H1 (cell line): ENCODE results near the gene LIPC.

Experiments
- CTCF ChIP-seq, 3 experiments: IDR thresholded peaks; 1 replicate in 2 of 3; 2 replicates in 1 of 3; pipeline versions ENCODE4 v1.5.1 to v1.6.1; 2011; ENCODE audit warnings: low read length in 3 of 3, mild to moderate bottlenecking in 3 of 3, inconsistent platforms in 2 of 3, low read depth in 1 of 3, moderate library complexity in 1 of 3; ENCODE audit not compliant: insufficient read depth in 1 of 3; ENCODE audit errors: control extremely low read depth in 1 of 3
- POLR2A ChIP-seq, 2 experiments: IDR thresholded peaks; 1 replicate in 1 of 2; 2 replicates in 1 of 2; pipeline ENCODE4 v1.6.1; 2011; ENCODE audit warnings: low read depth in 2 of 2, low read length in 2 of 2, mild to moderate bottlenecking in 2 of 2; ENCODE audit errors: control extremely low read depth in 1 of 2

DNA sequence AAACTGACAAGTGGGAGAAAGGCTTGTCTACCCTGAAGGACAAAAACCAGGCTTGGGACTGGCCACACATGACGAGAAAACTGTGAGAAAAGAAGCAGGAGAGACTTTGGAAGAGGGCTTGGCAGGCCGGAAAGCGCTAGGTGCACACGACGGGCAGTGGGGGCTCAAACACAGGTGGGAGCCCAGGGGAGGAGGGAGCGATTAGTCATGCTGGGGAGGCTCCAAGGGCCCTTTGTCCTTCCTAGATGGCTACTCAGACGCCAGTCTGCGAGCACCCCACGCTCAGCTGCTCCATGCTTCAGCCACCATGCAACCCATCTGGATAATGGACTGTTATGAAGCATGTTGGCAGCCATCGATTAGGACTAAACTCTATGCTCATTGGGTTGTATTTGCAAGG lies 17.1 kb downstream of the LIPC start:
- TF ChIP-seq POLR2A (IDR thresholded peaks at IDR 0.05; ENCODE audit: control extremely low read depth in 1 of 2, low read depth in 2 of 2, low read length in 2 of 2): no peak
- no peak for TF ChIP-seq CTCF (IDR thresholded peaks at IDR 0.05; ENCODE audit: control extremely low read depth in 1 of 3, insufficient read depth in 1 of 3, low read depth in 1 of 3, low read length in 3 of 3)
